Measurements from ENCODE around the gene NPAS2.

GRCh38 chr2:100945433-100945740 lies 125.4 kb downstream of the NPAS2 start:
- TF ChIP-seq CTCF (IDR thresholded peaks at IDR 0.05) (no peak), EP300 (IDR thresholded peaks at IDR 0.05) (no peak)

All from tibial nerve (tissue), 4 donors.